B cell (primary cell): ENCODE data around the gene TFAP2E.

Experiments
- CTCF ChIP-seq: fragments of 200-600 bp; IDR thresholded peaks from one replicate; pipeline ENCODE4 v1.8.0; 2022; ENCODE audit warnings: antibody characterized with exemption, mild to moderate bottlenecking
- EZH2 ChIP-seq: IDR thresholded peaks from 2 replicates; pipeline ENCODE4 v1.6.1; 2012; ENCODE audit warnings: borderline replicate concordance, low read depth, mild to moderate bottlenecking, moderate library complexity, low read length; ENCODE audit not compliant: insufficient read depth, poor library complexity, severe bottlenecking

GRCh38 chr1:35577071-35577998 is 4.2 kb downstream of the TFAP2E start:
- TF ChIP-seq CTCF (no peak), EZH2 (no peak)
